KOPT-K1 (cell line): ENCODE results near the gene PDGFC.

Experiments used
- H3K27ac ChIP-seq: fragments of 200-600 bp; sonication (generic); 2 replicates; pipeline ENCODE4 v1.5.1; 2016; ENCODE audit warnings: antibody characterized with exemption, mild to moderate bottlenecking, low read depth, low read length; ENCODE audit not compliant: poor library complexity, severe bottlenecking
- H3K36me3 ChIP-seq: fragments of 200-600 bp; sonication (generic); 2 replicates; pipeline ENCODE4 v1.5.1; 2017; ENCODE audit warnings: antibody characterized with exemption, mild to moderate bottlenecking, low read length, moderate library complexity; ENCODE audit not compliant: insufficient read depth
- H3K9me3 ChIP-seq: fragments of 200-600 bp; sonication (generic); 2 replicates; pipeline ENCODE4 v1.5.1; 2017; ENCODE audit warnings: antibody characterized with exemption, low read length, mild to moderate bottlenecking; ENCODE audit not compliant: insufficient read depth, poor library complexity, severe bottlenecking

Gene PDGFC

DNA sequence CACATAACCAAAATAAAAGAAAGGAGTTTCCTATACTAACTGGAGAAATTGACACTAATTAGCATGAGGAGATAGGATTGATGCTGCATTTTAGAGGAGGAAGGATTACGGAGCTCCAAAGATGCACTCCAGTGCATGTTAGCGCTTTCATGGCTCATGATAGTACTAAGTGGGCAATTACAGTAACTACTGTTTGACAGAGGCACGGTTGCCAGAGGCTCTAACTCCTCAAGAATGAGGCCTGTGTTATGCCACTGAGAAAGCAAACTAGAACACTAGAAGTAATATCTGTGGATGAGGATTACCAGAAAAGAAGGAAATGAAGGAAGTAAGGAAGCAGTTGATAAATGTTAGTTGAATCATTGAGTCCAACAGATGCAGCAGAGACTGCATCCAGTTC is 19.6 kb upstream of the PDGFC start:
- Histone ChIP-seq H3K27ac (no peak overlapping the region), H3K9me3 (no peaks in the 10 kb centered on the region), H3K36me3 (no peaks in the 10 kb centered on the region)

DNA sequence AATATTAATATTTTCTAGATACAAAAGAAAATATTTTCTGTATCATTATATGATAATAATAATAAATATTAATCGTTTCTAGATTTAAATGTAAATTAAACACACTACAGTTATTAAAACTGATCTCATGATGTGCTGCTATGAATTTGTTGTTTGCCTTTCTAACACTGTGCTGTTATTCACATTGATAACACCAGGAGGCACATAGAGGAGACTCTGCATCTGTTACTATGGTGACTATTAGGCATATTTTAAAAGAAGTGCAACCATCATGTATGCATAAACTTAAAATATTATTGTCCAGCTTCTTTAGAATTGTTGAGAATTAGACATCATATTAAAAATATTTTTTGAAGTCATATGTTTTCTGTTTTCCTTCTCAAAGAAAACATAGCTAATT is 11.8 kb upstream of the PDGFC start:
- H3K36me3 ChIP-seq, result no peaks in the 10 kb centered on the region
- no peaks in the 10 kb centered on the region for H3K9me3 ChIP-seq
- H3K27ac ChIP-seq, result no peak overlapping the region

DNA sequence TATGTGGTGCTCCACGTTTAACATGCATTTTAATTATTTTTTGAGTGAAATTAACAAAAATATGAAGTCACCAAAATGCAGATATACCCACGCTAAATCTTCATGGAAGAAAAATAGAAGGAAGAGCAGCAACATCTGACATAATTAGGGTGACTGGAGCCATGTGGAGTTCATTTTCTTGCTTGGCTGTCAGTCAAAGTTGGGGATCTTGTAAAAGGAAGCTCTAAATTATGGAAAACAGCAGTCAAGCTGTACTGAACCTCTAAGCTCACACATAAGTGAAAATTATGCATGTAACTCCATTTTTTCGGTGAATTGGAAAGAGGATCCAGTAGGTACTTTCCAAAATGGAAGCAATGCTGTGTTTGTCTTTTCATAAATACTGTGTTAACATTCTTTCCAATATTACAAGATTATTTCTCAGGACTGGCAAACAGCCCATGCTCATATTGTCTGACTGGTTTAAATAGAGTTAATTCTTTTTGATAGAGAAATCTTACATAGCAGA is 9.7 kb upstream of the PDGFC start:
- no peaks in the 10 kb centered on the region for H3K9me3 ChIP-seq
- no peak overlapping the region for H3K27ac ChIP-seq
- H3K36me3 ChIP-seq, result no peaks in the 10 kb centered on the region

DNA sequence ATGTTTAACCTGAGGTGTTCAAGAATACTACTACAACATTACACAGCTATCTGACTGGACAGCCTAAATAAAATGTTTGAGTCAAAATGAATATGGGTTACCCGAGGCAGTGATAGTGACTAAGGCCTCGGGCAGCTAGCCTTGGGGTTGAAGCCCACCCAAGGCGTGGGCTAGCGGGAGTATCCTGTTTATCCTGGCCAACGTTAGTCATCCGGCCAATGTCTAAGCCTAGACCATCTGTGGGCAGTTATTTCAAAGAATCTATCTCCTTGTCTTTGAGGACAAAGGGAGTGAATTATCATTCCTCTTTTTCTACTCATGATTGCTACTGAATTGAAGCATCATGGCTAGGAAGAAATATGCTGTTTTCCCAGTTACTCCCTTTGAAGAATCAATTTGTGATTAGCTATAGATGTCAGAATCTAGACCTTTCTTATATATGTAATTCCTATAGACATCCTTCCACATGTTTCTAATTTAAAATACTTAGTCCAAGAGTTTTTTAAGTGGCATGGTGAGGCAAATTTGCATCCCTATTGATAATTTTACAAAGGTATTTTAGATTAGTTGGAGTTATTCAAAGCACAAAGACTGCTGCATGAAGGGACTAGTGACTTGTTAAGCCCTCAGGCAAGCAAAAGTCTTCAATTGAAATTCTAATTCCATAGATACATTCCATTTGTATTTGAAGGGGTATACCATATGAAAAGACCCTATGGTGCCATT is 6.0 kb upstream of the PDGFC start:
- H3K9me3 ChIP-seq, result no peaks in the 10 kb centered on the region
- H3K27ac ChIP-seq, result no peak overlapping the region

DNA sequence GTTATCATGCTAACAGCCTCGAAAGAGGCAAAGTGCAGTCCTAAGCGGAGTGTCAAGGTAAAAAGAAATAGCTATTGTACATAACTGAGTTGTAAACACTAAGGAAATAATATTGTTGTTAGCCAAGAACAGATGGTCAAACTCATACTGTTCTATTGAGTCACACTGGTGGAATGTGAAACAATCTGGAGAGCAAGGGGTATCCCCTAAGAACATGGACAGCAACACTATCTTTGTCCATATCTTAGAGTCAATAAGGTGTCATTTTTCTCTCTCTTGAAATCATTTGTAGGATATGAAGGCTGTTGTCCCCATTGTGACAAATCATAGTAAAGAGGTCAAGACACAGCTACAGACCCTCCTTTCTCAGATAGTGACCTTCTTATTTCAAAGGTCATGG is 4.5 kb upstream of the PDGFC start:
- H3K9me3 ChIP-seq, result no peaks in the 10 kb centered on the region
- no peak overlapping the region for H3K27ac ChIP-seq
- no peaks in the 10 kb centered on the region for H3K36me3 ChIP-seq

More for the DNA sequence above, 6.0 kb upstream of the PDGFC start:
- H3K36me3 ChIP-seq, result no peaks in the 10 kb centered on the region

DNA sequence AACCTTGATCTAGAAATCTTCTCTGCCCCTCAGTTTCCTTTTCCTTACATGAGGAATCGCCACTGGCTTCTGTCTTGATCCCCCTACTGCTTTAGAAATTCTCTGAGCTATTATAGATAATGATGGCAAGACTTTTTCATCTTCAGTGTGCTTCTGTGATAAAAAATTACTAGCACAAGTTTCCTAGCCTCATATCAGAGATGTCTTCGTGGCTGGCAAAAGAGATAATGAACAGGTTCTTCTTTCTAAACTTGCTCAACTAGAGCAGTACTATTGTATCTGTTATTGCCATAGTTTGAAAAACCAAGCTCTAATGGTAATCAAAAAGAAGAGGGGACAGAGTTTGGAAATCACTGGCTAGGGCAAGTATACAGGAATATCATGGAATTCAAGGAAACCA is 4.1 kb upstream of the PDGFC start:
- no peaks in the 10 kb centered on the region for H3K9me3 ChIP-seq
- H3K36me3 ChIP-seq, result no peaks in the 10 kb centered on the region
- H3K27ac ChIP-seq, result no peak overlapping the region

DNA sequence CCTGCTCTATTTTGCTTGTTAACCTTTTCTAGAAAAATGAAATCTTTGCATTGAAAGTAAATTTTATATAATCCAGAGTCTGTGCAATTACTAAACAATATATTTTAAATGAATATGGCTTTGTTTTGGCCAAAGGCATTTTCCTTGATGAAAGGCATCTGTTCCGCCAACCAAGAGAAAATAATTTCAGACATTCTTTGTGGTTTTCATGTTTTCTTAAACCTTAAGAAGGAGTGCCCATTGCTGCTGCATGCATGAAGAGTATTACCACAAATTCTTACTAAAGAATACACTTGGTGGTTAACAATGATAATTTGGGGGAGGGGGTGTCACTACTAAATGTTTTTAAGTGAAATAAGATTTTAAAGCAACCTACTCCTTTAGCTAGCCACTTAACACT is 2.7 kb upstream of the PDGFC start:
- Histone ChIP-seq H3K27ac (no peak overlapping the region), H3K9me3 (no peaks in the 10 kb centered on the region), H3K36me3 (no peaks in the 10 kb centered on the region)

GRCh38 chr4:156972379-156973015 is 898 bp upstream of the PDGFC start:
- H3K27ac ChIP-seq, result no peak overlapping the region
- no peaks in the 10 kb centered on the region for H3K36me3 ChIP-seq
- no peaks in the 10 kb centered on the region for H3K9me3 ChIP-seq

DNA sequence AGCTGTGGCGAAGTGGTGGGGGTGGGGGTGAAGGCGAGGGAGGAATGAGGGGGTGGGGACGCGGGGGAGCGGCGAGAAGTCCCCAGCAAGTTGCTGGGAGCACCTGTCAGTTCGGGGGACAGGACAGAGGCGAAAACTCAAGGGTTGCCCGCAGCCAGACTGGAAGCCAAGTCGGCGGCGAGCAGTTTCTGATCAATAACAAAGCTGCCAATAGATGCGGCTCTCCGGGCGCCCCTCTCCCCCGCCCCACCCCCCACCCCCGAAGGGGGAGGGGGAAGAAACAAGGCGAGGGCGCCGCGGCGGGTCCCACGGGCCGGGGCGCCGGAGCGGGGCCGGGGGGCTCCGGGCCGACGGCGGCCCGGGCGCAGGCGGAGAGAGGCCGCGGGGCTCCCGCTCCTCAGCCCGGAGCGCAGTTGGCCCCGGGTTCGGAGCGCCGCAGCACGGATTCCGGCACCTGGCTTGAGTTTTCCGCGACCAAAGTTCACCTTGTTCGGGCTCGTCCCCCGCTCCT is 379 bp downstream of the PDGFC start:
- Histone ChIP-seq H3K27ac (no peak overlapping the region), H3K9me3 (no peaks in the 10 kb centered on the region)

GRCh38 chr4:156970501-156971164 is 966 bp downstream of the PDGFC start:
- no peaks in the 10 kb centered on the region for H3K36me3 ChIP-seq
- no peaks in the 10 kb centered on the region for H3K9me3 ChIP-seq
- no peak overlapping the region for H3K27ac ChIP-seq

More for the DNA sequence above, 379 bp downstream of the PDGFC start:
- H3K36me3 ChIP-seq, result no peaks in the 10 kb centered on the region

- Histone ChIP-seq H3K36me3 (no peaks in the 10 kb centered on the region), H3K27ac (no peak overlapping the region), H3K9me3 (no peaks in the 10 kb centered on the region)
Measured at GRCh38 chr4:156969911-156970310, 1.7 kb downstream of the PDGFC start.

DNA sequence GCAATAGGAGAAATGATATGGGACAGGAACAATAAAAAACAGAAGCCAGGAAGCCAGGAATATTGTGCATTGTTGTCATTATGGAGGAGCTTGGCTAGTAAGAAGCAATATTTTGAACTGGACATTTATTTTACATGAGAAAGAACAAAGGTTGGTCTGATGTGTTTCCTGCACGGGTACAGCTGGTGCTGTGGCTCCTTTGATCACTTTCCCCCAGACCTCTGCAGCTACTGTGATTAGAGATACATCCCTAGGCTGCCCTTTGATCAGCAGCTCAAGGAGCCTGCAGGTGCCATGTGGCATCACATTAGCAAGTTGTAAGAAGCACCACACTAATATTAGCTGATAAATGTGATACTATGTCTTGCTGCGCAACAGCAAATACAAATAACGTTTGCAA is 2.5 kb downstream of the PDGFC start:
- no peaks in the 10 kb centered on the region for H3K9me3 ChIP-seq
- no peaks in the 10 kb centered on the region for H3K36me3 ChIP-seq
- H3K27ac ChIP-seq, result no peak overlapping the region

GRCh38 chr4:156968479-156968984 is 3.1 kb downstream of the PDGFC start:
- no peaks in the 10 kb centered on the region for H3K9me3 ChIP-seq
- no peaks in the 10 kb centered on the region for H3K36me3 ChIP-seq
- no peak overlapping the region for H3K27ac ChIP-seq

DNA sequence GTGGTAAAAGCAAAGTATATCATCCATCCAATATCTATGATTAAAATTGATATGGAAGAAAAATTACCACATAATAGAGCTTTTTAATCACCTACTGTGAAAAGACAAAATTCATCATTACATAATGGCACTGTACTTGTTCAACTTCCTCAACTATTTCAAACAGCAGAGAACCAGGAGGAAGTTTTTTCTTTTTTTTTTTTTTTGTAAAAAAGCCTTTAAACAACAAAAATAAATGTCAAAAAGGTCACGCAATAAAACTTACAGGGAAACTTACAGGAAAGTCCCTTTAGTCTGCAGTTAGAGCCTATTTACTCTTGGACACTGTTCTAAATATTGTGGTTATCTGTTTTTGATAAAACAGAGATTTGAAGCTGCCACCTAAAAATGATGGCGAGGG is 4.8 kb downstream of the PDGFC start:
- Histone ChIP-seq H3K9me3 (no peaks in the 10 kb centered on the region), H3K36me3 (no peaks in the 10 kb centered on the region), H3K27ac (no peak overlapping the region)

DNA sequence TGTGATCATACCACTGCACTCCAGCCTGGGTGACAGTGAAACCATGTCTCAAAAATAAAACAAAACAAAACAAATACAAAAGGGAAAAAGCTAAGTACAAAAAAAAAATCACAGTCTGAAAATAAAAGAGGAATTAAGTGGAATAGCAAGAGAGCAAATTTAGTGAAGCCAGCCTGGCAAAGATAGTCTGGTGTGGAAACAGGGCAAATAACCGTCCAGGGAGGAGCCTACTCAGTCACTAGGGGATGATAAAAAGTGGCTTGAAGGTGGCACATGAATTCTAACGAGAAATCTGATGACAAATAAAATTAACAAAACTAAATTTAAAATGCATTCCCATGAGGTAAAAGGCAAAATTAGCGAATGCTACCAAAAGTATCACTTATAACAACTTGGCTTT is 8.2 kb downstream of the PDGFC start:
- Histone ChIP-seq H3K9me3 (no peaks in the 10 kb centered on the region), H3K27ac (no peak overlapping the region), H3K36me3 (no peaks in the 10 kb centered on the region)
